BJ (cell line): Measurements from ENCODE around the gene ZMYM4. TPM values are rescaled to one million over a fixed set of nuclear protein-coding genes. Genes with fewer than 3 reads are reported as not detected.

ENCODE experiments used
- CTCF ChIA-PET: fragments of 350-600 bp; formaldehyde crosslinking; extraction: SDS; loops from one replicate; lab custom pipeline; 2021; ENCODE audit warnings: antibody characterized with exemption, inconsistent platforms; lab: Yijun Ruan, JAX
- POLR2A ChIA-PET: fragments of 300-600 bp; sonication (Branson Sonifier 250); formaldehyde crosslinking; extraction: SDS; loops from one replicate; lab custom pipeline; 2021; ENCODE audit warnings: antibody characterized with exemption; lab: Charles Lee
- DNase-seq: peaks from one replicate; pipeline ENCODE4 v3.0.0-alpha.2; 2011; ENCODE audit warnings: low read depth
- H3K27me3 ChIP-seq: 2 replicates; pipeline ENCODE4 v1.6.0; 2011; ENCODE audit warnings: low read length; ENCODE audit not compliant: control insufficient read depth, insufficient read depth
- H3K36me3 ChIP-seq: 2 replicates; pipeline ENCODE4 v1.5.1; 2011; ENCODE audit warnings: low read length; ENCODE audit not compliant: control insufficient read depth, insufficient read depth
- H3K4me3 ChIP-seq: 2 replicates; pipeline ENCODE4 v1.5.1; 2011; ENCODE audit warnings: low read depth, mild to moderate bottlenecking, control low read depth, low read length
- polyA plus RNA-seq: library from polyadenylated mRNA; depleted of rRNA; stranded (reverse); fragments of >200 nt; gene quantifications from 2 replicates; pipeline ENCODE4 v1.2.3, GENCODE V29; 2011
- TF ChIP-seq, protein P1 (sequence below): IDR thresholded peaks from 2 replicates; pipeline ENCODE4 v1.5.1; 2011; ENCODE audit warnings: low read depth, mild to moderate bottlenecking, control low read depth, inconsistent platforms, low read length, moderate library complexity; ENCODE audit not compliant: insufficient read depth

The ZMYM4 gene
- polyA plus RNA-seq, 1 experiment, result 19.2 TPM

DNA sequence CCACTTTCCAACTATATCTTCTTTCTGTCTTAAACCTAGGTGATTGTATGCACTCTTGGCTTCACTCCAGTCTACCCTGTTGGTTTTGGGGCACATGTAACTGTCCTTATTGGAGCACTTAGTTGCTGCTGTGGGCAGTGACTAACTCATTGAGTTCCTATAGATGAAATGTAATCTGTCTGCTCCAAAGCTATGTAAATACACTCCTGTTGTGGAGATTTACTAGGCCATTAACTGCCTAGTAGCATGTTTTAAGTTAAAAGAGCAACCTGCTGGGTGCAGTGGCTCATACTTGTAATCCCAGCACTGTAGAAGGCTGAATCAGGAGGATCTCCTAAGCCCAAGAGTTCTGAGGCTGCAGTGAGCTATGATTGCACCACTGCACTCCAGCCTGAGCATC, 137.6 kb downstream of the ZMYM4 start:
- no peaks in the 10 kb centered on the region for H3K27me3 ChIP-seq
- POLR2A ChIA-PET, result no interaction called here
- H3K4me3 ChIP-seq, result no peak overlapping the region
- CTCF ChIA-PET, result interaction anchor here (0.8 kb wide), 1 partner anchor 163 kb away, joined by 3 read pairs; no protein-coding TSS in a partner anchor
- TF ChIP-seq, protein P1, sequence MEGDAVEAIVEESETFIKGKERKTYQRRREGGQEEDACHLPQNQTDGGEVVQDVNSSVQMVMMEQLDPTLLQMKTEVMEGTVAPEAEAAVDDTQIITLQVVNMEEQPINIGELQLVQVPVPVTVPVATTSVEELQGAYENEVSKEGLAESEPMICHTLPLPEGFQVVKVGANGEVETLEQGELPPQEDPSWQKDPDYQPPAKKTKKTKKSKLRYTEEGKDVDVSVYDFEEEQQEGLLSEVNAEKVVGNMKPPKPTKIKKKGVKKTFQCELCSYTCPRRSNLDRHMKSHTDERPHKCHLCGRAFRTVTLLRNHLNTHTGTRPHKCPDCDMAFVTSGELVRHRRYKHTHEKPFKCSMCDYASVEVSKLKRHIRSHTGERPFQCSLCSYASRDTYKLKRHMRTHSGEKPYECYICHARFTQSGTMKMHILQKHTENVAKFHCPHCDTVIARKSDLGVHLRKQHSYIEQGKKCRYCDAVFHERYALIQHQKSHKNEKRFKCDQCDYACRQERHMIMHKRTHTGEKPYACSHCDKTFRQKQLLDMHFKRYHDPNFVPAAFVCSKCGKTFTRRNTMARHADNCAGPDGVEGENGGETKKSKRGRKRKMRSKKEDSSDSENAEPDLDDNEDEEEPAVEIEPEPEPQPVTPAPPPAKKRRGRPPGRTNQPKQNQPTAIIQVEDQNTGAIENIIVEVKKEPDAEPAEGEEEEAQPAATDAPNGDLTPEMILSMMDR, result no peak
- no peak for DNase-seq
- peaks cover 12% of the 10 kb centered on the region for H3K36me3 ChIP-seq

DNA sequence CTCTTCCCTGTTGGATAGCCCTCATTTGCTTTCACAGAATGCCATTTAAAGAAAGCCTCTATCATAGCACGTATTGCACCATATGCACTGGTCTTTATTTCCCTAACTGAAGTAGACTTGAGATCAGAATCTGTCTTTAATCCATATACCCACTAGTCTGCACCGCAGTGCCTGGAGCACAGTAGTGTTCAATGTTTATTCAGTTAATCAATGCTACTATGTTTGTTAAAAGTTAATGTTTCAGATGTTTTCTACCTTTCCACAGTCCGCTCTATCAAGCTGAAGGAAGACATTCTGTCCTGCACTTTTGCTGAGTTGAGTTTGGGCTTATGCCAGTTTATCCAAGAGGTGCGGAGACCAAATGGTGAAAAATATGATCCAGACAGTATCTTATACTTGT, 139.2 kb downstream of the ZMYM4 start:
- Histone ChIP-seq H3K27me3 (no peaks in the 10 kb centered on the region), H3K36me3 (peaks cover 11% of the 10 kb centered on the region), H3K4me3 (no peak overlapping the region)
- TF ChIP-seq, protein P1, result no peak
- ChIA-PET POLR2A (interaction anchor here (0.6 kb wide), 1 partner anchor 42 kb away, joined by 5 read pairs; no protein-coding TSS in a partner anchor), CTCF (no interaction called here)
- no peak for DNase-seq

DNA sequence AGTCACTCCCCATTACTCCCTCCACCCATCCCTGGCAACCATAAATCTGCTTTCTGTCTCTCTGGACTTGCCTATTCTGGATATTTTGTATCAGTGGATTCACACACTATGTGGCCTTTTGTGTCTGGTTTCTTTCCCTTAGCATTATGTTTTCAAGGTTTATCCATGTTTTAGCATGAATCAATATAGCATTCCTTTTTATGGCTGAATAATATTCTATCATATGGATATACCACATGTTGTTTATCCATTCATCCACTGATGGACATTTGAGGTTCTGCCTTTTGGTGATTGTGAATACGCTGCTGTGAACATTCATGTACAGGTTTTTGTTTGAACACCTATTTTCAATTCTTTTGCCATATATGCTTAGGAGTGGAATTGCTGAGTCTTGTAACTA, 140.4 kb downstream of the ZMYM4 start:
- TF ChIP-seq, protein P1, result no peak
- no peak for DNase-seq

DNA sequence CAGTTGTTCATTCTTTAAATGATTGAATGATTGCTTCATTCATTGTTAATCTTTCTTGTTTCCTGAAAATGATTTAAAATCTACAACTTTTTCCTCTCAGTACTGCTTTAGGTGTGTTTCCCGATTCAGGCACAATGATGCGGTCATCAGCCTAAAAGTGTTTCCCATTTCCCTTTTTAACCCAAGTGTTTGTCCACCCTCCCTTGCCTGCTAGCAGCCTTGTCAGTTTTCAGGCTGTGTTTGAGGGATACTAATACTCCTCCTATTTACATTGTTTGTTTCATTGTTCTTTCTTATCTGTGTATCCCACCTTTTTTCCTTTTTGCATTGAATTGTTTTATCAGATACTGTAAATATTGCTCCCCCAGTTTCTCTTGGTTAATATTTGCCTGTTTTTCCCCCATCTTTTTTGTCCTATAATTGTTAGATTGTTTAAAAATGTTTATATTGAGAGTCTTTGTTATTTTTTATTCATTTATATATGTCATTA, 157.6 kb downstream of the ZMYM4 start:
- H3K36me3 ChIP-seq, result peaks cover 5% of the 10 kb centered on the region
- H3K4me3 ChIP-seq, result no peak overlapping the region
- TF ChIP-seq, protein P1, result no peak
- no peak for DNase-seq
- ChIA-PET CTCF (no interaction called here), POLR2A (interaction anchor here (0.6 kb wide), 1 partner anchor 375 kb away, joined by 4 read pairs; no protein-coding TSS in a partner anchor)
- no peaks in the 10 kb centered on the region for H3K27me3 ChIP-seq

More for the DNA sequence above, 140.4 kb downstream of the ZMYM4 start:
- H3K36me3 ChIP-seq, result peaks cover 9% of the 10 kb centered on the region
- H3K4me3 ChIP-seq, result no peak overlapping the region
- ChIA-PET POLR2A (no interaction called here), CTCF (no interaction called here)
- no peaks in the 10 kb centered on the region for H3K27me3 ChIP-seq

DNA sequence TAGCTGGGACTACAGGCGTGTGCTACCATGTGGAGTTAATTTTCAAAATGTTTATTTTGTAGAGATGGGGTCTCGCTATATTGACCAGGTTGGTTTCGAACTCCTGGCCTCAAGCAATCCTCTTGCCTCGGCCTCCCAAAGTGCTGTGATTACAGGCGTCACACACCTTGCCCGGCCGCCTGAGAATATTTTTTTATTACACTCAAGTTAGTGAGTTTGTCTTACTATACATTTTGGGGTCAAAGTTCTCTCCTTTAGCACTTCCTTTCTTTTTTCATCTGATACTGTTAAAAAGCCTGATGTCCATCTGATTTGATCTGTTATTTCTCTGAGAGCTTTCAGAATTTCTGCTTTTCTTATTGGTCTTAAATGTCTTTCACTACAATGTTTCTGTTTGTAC, 159.9 kb downstream of the ZMYM4 start:
- Histone ChIP-seq H3K27me3 (no peaks in the 10 kb centered on the region), H3K4me3 (no peak overlapping the region), H3K36me3 (peaks cover 12% of the 10 kb centered on the region)
- ChIA-PET CTCF (interaction anchor here (1.0 kb wide), 2 partner anchors 10 to 23 kb away, joined by 3 read pairs; no protein-coding TSS in a partner anchor), POLR2A (no interaction called here)
- no peak for DNase-seq
- TF ChIP-seq, protein P1, result no peak
